Measurements from ENCODE around the gene LAMA3.

LAMA3 gene

GRCh38 chr18:23981369-23981980, 292.2 kb downstream of the LAMA3 start:
- no peak overlapping the region for H3K4me3 ChIP-seq (ENCODE audit: control insufficient read depth, low read depth, low read length)
- TF ChIP-seq CTCF (IDR thresholded peaks at IDR 0.05; ENCODE audit: control insufficient read depth, insufficient read depth, low read depth, low read length, missing control alignments), result no peak
- DNase-seq (ENCODE audit: low read depth), result no peak

- DNase-seq (ENCODE audit: low read depth), result peak; percentile 38
- peak overlapping the region; percentile 4 for H3K4me3 ChIP-seq (ENCODE audit: control insufficient read depth, low read depth, low read length)
- no peak for TF ChIP-seq CTCF (IDR thresholded peaks at IDR 0.05; ENCODE audit: control insufficient read depth, insufficient read depth, low read depth, low read length, missing control alignments)
Measured at GRCh38 chr18:23982155-23983079, 293.2 kb downstream of the LAMA3 start.

- no peak for TF ChIP-seq CTCF (IDR thresholded peaks at IDR 0.05; ENCODE audit: control insufficient read depth, insufficient read depth, low read depth, low read length, missing control alignments)
- no peak for DNase-seq (ENCODE audit: low read depth)
- no peak overlapping the region for H3K4me3 ChIP-seq (ENCODE audit: control insufficient read depth, low read depth, low read length)
Measured at GRCh38 chr18:23983112-23983511, 293.9 kb downstream of the LAMA3 start.

- TF ChIP-seq CTCF (IDR thresholded peaks at IDR 0.05; ENCODE audit: control insufficient read depth, insufficient read depth, low read depth, low read length, missing control alignments), result no peak
- no peak for DNase-seq (ENCODE audit: low read depth)
- no peak overlapping the region for H3K4me3 ChIP-seq (ENCODE audit: control insufficient read depth, low read depth, low read length)
Measured at GRCh38 chr18:23986600-23987359, 297.5 kb downstream of the LAMA3 start.

- DNase-seq (ENCODE audit: low read depth), result no peak
- no peak for TF ChIP-seq CTCF (IDR thresholded peaks at IDR 0.05; ENCODE audit: control insufficient read depth, insufficient read depth, low read depth, low read length, missing control alignments)
- H3K4me3 ChIP-seq (ENCODE audit: control insufficient read depth, low read depth, low read length), result no peak overlapping the region
Measured at GRCh38 chr18:23990474-23991410, 301.5 kb downstream of the LAMA3 start.

Data from AG09309 (cell line).